Measurements from ENCODE around the gene TNIK. TPM values are rescaled to one million over a fixed set of nuclear protein-coding genes. Genes with fewer than 3 reads are reported as not detected.

TNIK gene
- total and polyA plus RNA-seq, 2 of the 13 experiments (the other 11 are each of a cell fraction or from before 2014, with no cell fraction given): 0.15 to 0.22 TPM

DNA sequence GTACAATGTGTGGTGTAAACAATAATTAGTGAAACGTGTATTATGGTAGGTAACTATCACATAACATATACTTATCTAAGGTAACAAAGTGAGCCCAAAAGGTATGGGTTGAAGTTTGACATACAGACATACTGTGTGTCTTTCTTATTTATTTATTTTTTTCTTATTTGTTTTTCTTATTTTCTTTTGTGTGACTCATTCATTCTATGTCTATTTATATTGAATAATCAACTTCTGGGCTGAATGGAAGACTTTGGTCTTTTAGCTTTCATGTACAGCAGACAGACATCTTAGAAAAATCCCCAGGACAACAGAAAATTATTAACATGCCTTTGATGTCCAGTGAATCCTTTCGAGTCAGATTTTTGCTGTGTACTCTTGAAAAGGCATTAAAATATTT lies 233.4 kb downstream of the TNIK start (continued):
- TF ChIP-seq, protein P1, sequence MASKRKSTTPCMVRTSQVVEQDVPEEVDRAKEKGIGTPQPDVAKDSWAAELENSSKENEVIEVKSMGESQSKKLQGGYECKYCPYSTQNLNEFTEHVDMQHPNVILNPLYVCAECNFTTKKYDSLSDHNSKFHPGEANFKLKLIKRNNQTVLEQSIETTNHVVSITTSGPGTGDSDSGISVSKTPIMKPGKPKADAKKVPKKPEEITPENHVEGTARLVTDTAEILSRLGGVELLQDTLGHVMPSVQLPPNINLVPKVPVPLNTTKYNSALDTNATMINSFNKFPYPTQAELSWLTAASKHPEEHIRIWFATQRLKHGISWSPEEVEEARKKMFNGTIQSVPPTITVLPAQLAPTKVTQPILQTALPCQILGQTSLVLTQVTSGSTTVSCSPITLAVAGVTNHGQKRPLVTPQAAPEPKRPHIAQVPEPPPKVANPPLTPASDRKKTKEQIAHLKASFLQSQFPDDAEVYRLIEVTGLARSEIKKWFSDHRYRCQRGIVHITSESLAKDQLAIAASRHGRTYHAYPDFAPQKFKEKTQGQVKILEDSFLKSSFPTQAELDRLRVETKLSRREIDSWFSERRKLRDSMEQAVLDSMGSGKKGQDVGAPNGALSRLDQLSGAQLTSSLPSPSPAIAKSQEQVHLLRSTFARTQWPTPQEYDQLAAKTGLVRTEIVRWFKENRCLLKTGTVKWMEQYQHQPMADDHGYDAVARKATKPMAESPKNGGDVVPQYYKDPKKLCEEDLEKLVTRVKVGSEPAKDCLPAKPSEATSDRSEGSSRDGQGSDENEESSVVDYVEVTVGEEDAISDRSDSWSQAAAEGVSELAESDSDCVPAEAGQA (IDR thresholded peaks at IDR 0.05; ENCODE audit: low read depth): no peak
- TF ChIP-seq, protein P1 (CRISPR knock-in tag; IDR thresholded peaks at IDR 0.05; ENCODE audit: borderline replicate concordance): no peak
- TF ChIP-seq SRSF4 (IDR thresholded peaks at IDR 0.05; ENCODE audit: low read depth, low read length, poor library complexity, severe bottlenecking) (no peak), SOX6 (IDR thresholded peaks at IDR 0.05) (no peak), SOX6 (CRISPR knock-in tag; IDR thresholded peaks at IDR 0.05) (peak; percentile 14; the same call in 1 of the 2 replicates), ZNF691 (CRISPR knock-in tag; IDR thresholded peaks at IDR 0.05; ENCODE audit: borderline replicate concordance, low read depth) (no peak), ZNF501 (CRISPR knock-in tag; IDR thresholded peaks at IDR 0.05) (no peak), ZNF609 (CRISPR knock-in tag; IDR thresholded peaks at IDR 0.05; ENCODE audit: borderline replicate concordance) (no peak), ARHGAP35 (CRISPR knock-in tag; IDR thresholded peaks at IDR 0.05; ENCODE audit: borderline replicate concordance) (no peak)
- TF ChIP-seq, protein P2, sequence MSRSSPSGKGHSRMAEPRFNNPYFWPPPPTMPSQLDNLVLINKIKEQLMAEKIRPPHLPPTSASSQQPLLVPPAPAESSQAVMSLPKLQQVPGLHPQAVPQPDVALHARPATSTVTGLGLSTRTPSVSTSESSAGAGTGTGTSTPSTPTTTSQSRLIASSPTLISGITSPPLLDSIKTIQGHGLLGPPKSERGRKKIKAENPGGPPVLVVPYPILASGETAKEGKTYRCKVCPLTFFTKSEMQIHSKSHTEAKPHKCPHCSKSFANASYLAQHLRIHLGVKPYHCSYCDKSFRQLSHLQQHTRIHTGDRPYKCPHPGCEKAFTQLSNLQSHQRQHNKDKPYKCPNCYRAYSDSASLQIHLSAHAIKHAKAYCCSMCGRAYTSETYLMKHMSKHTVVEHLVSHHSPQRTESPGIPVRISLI (CRISPR knock-in tag; IDR thresholded peaks at IDR 0.05; ENCODE audit: borderline replicate concordance): no peak
- TF ChIP-seq, protein P3, sequence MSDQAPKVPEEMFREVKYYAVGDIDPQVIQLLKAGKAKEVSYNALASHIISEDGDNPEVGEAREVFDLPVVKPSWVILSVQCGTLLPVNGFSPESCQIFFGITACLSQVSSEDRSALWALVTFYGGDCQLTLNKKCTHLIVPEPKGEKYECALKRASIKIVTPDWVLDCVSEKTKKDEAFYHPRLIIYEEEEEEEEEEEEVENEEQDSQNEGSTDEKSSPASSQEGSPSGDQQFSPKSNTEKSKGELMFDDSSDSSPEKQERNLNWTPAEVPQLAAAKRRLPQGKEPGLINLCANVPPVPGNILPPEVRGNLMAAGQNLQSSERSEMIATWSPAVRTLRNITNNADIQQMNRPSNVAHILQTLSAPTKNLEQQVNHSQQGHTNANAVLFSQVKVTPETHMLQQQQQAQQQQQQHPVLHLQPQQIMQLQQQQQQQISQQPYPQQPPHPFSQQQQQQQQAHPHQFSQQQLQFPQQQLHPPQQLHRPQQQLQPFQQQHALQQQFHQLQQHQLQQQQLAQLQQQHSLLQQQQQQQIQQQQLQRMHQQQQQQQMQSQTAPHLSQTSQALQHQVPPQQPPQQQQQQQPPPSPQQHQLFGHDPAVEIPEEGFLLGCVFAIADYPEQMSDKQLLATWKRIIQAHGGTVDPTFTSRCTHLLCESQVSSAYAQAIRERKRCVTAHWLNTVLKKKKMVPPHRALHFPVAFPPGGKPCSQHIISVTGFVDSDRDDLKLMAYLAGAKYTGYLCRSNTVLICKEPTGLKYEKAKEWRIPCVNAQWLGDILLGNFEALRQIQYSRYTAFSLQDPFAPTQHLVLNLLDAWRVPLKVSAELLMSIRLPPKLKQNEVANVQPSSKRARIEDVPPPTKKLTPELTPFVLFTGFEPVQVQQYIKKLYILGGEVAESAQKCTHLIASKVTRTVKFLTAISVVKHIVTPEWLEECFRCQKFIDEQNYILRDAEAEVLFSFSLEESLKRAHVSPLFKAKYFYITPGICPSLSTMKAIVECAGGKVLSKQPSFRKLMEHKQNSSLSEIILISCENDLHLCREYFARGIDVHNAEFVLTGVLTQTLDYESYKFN (CRISPR knock-in tag; conservative IDR thresholded peaks at IDR 0.05): peak; percentile 69

All from HepG2 (cell line).